Aorta (tissue), 5 donors: ENCODE results near the gene ZNF621. TPM values are rescaled to one million over a fixed set of nuclear protein-coding genes. Genes with fewer than 3 reads are reported as not detected.

Experiments used
- ATAC-seq: fragments of 200-7000 bp; cut with Tn5 transposase; one replicate; pipeline ENCODE4 v1.9.1; 2022; ENCODE audit warnings: moderate library complexity; ENCODE audit not compliant: low FRiP score
- DNase-seq, 2 donors: peaks; one replicate each; pipeline ENCODE4 v3.0.0-alpha.2; 2020
- H3K27ac ChIP-seq, 2 donors: one replicate each; pipeline ENCODE4 v1.5.1; 2013; ENCODE audit warnings: low read length in 2 of 2, mild to moderate bottlenecking in 2 of 2, moderate library complexity in 2 of 2, control low read depth in 1 of 2, inconsistent platforms in 1 of 2, low read depth in 1 of 2
- H3K27me3 ChIP-seq, 2 donors: one replicate each; pipeline ENCODE4 v1.6.1; 2013; ENCODE audit warnings: control low read depth in 1 of 2, low read length in 1 of 2, mild to moderate bottlenecking in 1 of 2, moderate library complexity in 1 of 2; ENCODE audit not compliant: insufficient read depth in 2 of 2, control insufficient read depth in 1 of 2
- H3K36me3 ChIP-seq, 2 donors: one replicate each; pipeline ENCODE4 v1.6.1; 2013; ENCODE audit warnings: control low read depth in 1 of 2, low read length in 1 of 2, mild to moderate bottlenecking in 1 of 2; ENCODE audit not compliant: insufficient read depth in 2 of 2, control insufficient read depth in 1 of 2
- H3K4me1 ChIP-seq, 2 donors: one replicate each; pipeline ENCODE4 v1.6.1; 2013; ENCODE audit warnings: low read length in 2 of 2, control low read depth in 1 of 2, mild to moderate bottlenecking in 1 of 2, moderate library complexity in 1 of 2; ENCODE audit not compliant: insufficient read depth in 2 of 2, control insufficient read depth in 1 of 2
- H3K4me3 ChIP-seq, 2 donors: one replicate each; pipeline ENCODE4 v1.5.1; 2013; ENCODE audit warnings: low read length in 2 of 2, control low read depth in 1 of 2, mild to moderate bottlenecking in 1 of 2
- H3K9me3 ChIP-seq: one replicate; pipeline ENCODE4 v1.6.1; 2013; ENCODE audit warnings: mild to moderate bottlenecking, low read length; ENCODE audit not compliant: control insufficient read depth
- WGBS, 2 donors: extraction: QIAGEN DNeasy Blood & Tissue Kit; methylation state at CpG; one replicate each; pipeline ENCODE4 v1.1.7; 2013; 5-methylcytosine and 5-hydroxymethylcytosine counted together
- intact Hi-C, 2 donors: fragments of 100-400 bp; cut with DNase I; formaldehyde crosslinking; loops; one replicate each; pipeline versions ENCODE4 v1.14.2 to v1.15.0; 2022
- polyA plus RNA-seq, 2 donors: library from polyadenylated mRNA; stranded (reverse); fragments of 200-250 nt; gene quantifications; one replicate each; pipeline ENCODE4 v1.2.3, GENCODE V29; 2013
- total RNA-seq, 2 donors: library from RNA; stranded (reverse); fragmentation: NEBNext Ultra II Directional; extraction: Animal tissue kit (Norgen Biotek cat#: 25700); gene quantifications; one replicate each; pipeline ENCODE4 v1.2.1, GENCODE V29; 2021
- donor health status: healthy with polysubstance abuse.
- donor health status: Bipolar disorder and iron deficiency.
- donor health status: DM: no; HTN: no; CAD: no.
- donor health status: DM: no; HTN: no; CAD: no.
- donor health status: DM: yes; HTN: yes; CAD: no.

Gene ZNF621
- total and polyA plus RNA-seq, 4 donors, result 11.3 to 35.1 (median 22.8) TPM

DNA sequence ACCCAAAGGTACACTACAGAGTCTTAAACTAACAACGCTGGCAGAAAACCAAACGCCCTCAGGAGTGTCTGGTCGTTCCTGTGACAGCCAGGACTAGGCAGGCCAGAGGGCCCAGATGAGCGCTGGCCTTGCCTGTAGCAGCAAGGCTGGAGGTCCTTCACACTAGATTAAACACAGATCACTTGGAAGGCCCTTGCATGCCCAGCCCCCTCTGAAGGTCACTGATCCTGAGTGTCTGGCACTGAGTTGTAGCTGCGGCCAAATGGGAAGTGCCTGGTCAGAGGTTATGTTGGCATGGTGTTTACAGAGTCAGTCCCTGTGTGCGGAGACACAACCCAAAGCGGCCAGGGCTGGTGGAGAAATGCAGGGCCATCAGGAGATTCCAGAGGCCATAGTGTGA, 58.9 kb downstream of the ZNF621 start:
- H3K36me3 ChIP-seq, result no peaks in the 10 kb centered on the region
- no peaks in the 10 kb centered on the region for H3K27me3 ChIP-seq
- intact Hi-C loops, result loop anchor here (1.0 to 10.0 kb wide), 8 partner anchors 201 to 1298 kb away; no protein-coding TSS in a partner anchor
- 94 to 96% methylated on average over 7 of the region's 7 CpGs for WGBS, 2 donors
- H3K9me3 ChIP-seq, result no peaks in the 10 kb centered on the region
- H3K4me3 ChIP-seq, result no peak overlapping the region
- DNase-seq (no peak), ATAC-seq (no peak)
- H3K27ac ChIP-seq, result no peak overlapping the region
- H3K4me1 ChIP-seq, result no peaks in the 10 kb centered on the region

DNA sequence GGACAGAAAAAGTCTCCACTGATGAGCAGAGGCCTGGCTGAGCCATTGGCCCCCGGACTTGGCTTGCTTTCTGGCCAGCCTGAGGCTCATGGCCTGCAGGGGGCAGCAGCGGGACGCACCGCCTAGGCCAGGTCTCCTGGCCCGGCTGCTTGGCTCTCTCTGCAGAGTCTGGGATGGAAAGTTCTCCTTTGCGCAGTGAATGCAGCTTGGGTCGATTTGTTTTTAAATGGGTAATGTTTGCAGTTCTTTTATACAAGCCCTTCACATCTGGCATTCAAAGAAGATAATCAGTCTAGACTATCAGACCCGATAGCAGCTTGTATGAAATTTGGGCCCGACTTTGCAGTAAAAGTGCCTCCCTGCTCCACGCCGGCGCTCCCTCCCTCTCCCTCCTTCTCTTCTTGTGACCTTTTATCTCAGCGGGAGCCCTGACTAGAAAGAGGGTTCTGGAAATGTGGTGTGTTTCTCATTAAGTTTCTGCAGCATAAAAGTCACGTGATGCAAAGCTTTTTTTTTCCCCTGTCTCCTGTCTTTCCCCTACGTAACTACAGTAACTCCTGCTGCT, 59.9 kb downstream of the ZNF621 start:
- ATAC-seq, result peak; percentile 94
- no peaks in the 10 kb centered on the region for H3K36me3 ChIP-seq
- no peaks in the 10 kb centered on the region for H3K4me1 ChIP-seq
- DNase-seq, result peak; percentile 93 to 96
- H3K27me3 ChIP-seq, result no peaks in the 10 kb centered on the region
- no peaks in the 10 kb centered on the region for H3K9me3 ChIP-seq
- no peak overlapping the region for H3K27ac ChIP-seq
- intact Hi-C loops, result loop anchor here (1.0 to 10.0 kb wide), 8 partner anchors 200 to 1297 kb away; no protein-coding TSS in a partner anchor
- H3K4me3 ChIP-seq, result no peak overlapping the region
- WGBS, 2 donors, result 11 to 13% methylated on average over 15 of the region's 15 CpGs

DNA sequence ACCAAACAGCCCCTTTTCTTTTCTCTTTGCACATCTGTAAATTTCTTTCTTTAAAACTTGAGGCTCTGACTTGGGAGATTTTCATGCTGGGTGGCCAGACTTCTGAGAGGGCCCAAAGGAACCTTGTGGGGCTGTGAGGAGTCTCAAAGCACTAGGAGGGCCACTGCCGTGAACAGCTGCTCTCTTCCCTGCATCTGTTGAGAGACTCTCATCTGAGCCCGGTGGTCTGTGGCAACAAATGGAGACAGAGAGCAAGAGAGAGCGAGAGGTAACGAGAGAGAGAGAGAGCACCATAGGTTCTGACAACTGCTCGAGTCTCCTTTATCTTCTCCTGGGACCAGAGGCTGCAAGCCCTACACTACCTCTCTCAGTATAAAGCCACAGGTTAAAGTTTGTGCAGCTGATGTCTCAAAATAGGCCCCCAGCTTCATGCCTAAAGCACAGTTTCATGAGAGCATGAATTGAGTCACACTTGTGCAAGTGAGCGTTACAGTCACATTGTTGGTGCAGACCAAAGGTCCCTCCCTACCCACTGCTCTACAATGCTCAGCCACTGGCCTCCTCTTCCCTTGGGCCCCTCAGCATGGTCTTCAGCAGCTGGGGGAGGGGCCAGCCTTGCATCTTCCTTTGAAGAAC, 60.7 kb downstream of the ZNF621 start:
- Histone ChIP-seq H3K4me1 (no peaks in the 10 kb centered on the region), H3K9me3 (no peaks in the 10 kb centered on the region), H3K36me3 (no peaks in the 10 kb centered on the region), H3K27me3 (no peaks in the 10 kb centered on the region), H3K4me3 (no peak overlapping the region), H3K27ac (no peak overlapping the region)
- DNase-seq, result no peak
- intact Hi-C loops, result loop anchor here (2.0 to 10.0 kb wide), 6 partner anchors 199 to 1129 kb away; no protein-coding TSS in a partner anchor
- no peak for ATAC-seq
- 95 to 96% methylated on average over 6 of the region's 6 CpGs for WGBS, 2 donors

DNA sequence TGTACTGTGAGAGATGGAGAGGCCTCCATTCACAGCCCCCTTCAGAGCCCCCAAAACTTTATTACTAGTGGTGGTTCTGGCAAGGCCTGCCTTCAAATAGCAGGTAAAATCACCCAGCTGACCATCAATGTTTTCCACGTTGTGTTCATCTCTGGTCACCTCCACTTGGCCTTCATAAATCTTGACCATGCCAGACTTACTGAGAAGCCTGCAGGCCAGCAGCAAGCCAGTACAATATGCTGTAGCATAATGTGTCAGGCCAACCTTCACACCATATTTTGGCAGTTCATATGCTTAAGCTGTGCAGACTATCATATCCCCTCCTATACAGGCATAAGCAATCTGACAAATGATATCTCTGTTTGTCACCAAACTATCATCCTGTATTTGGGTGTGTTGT, 62.1 kb downstream of the ZNF621 start:
- Histone ChIP-seq H3K9me3 (no peaks in the 10 kb centered on the region), H3K4me1 (no peaks in the 10 kb centered on the region), H3K27ac (no peak overlapping the region), H3K36me3 (no peaks in the 10 kb centered on the region), H3K27me3 (no peaks in the 10 kb centered on the region), H3K4me3 (no peak overlapping the region)
- DNase-seq (no peak), ATAC-seq (no peak)
- intact Hi-C loops, result loop anchor here (10.0 kb wide), 5 partner anchors 198 to 1128 kb away; no protein-coding TSS in a partner anchor
- WGBS, 2 donors, result 93 to 95% methylated on average over 1 of the region's 1 CpG

DNA sequence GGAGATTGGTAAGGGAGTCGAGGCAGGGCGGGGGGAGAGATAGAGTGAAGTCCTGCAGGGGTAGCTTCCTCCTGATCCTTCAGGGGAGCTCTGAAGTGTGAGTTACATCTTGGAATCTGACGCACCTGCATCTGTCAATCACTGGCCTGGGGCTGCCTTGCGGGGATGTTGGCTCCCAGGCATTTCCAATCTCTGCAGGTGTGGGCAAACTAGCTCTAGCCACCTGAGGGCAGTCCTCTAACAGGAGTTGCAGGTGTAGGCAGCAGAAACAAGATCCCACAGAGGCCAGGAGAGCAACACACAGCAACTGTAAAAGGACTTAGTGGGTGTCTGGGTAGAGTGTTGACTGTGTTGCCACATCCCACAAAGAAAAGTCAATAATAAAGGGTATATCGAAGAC, 63.6 kb downstream of the ZNF621 start:
- Histone ChIP-seq H3K4me3 (no peak overlapping the region), H3K9me3 (no peaks in the 10 kb centered on the region), H3K27me3 (no peaks in the 10 kb centered on the region), H3K36me3 (no peaks in the 10 kb centered on the region), H3K4me1 (no peaks in the 10 kb centered on the region), H3K27ac (no peak overlapping the region)
- no peak for ATAC-seq
- no peak for DNase-seq
- WGBS, 2 donors, result 93 to 97% methylated on average over 5 of the region's 5 CpGs
- intact Hi-C loops, result loop anchor here (10.0 kb wide), 5 partner anchors 196 to 1126 kb away; no protein-coding TSS in a partner anchor

Other genes starting within 250 kb of the ZNF621 start
- gene EIF1B, start 215.3 kb upstream of the ZNF621 start, total RNA-seq, result 10 to 100 TPM; 51.3 to 51.6 TPM
- gene EIF1B, start 215.3 kb upstream of the ZNF621 start, polyA plus RNA-seq, result 10 to 100 TPM; 74.0 to 79.2 TPM
- 1 to 10 TPM; 1.6 to 2.2 TPM for gene ENTPD3, start 137.8 kb upstream of the ZNF621 start, total RNA-seq
- under 1 TPM; 0.10 to 0.50 TPM for gene ENTPD3, start 137.8 kb upstream of the ZNF621 start, polyA plus RNA-seq
- 1,000 to 10,000 TPM; 1,300 to 1,335 TPM for gene RPL14, start 67.6 kb upstream of the ZNF621 start, total RNA-seq
- 1,000 to 10,000 TPM; 1,102 to 1,500 TPM for gene RPL14, start 67.6 kb upstream of the ZNF621 start, polyA plus RNA-seq
- 1 to 10 TPM; 4.0 to 7.1 TPM for gene ZNF619, start 47.8 kb upstream of the ZNF621 start, total RNA-seq
- 1 to 10 TPM in 1 of 2 donors, under 1 TPM in 1; 0.50 to 2.6 TPM for gene ZNF619, start 47.8 kb upstream of the ZNF621 start, polyA plus RNA-seq
- 1 to 10 TPM; 4.7 to 5.1 TPM for gene ZNF620, start 18.9 kb upstream of the ZNF621 start, total RNA-seq
- 10 to 100 TPM in 1 of 2 donors, 1 to 10 TPM in 1; 3.7 to 12.3 TPM for gene ZNF620, start 18.9 kb upstream of the ZNF621 start, polyA plus RNA-seq